IPS-18a (cell line): ENCODE results near the gene RANBP17.
"Not testable (repeated sequence)": the region's sequence is repeated elsewhere in the genome, so short reads cannot be mapped to it uniquely, and the experiment has no call there.

Source experiments
- H3K27ac ChIP-seq: one replicate; pipeline ENCODE4 v1.5.1; 2013; ENCODE audit warnings: low read length
- H3K27me3 ChIP-seq: one replicate; pipeline ENCODE4 v1.6.1; 2013; ENCODE audit warnings: mild to moderate bottlenecking, low read length; ENCODE audit not compliant: control insufficient read depth, insufficient read depth
- H3K36me3 ChIP-seq: one replicate; pipeline ENCODE4 v1.6.1; 2013; ENCODE audit warnings: low read depth, low read length; ENCODE audit not compliant: control insufficient read depth
- H3K4me1 ChIP-seq: one replicate; pipeline ENCODE4 v1.6.1; 2013; ENCODE audit warnings: low read depth, low read length; ENCODE audit not compliant: control insufficient read depth
- H3K4me3 ChIP-seq: one replicate; pipeline ENCODE4 v1.5.1; 2013; ENCODE audit warnings: low read length
- H3K9ac ChIP-seq: one replicate; pipeline ENCODE4 v1.6.1; 2013; ENCODE audit warnings: mild to moderate bottlenecking, low read length, moderate library complexity
- H3K9me3 ChIP-seq: one replicate; pipeline ENCODE4 v1.6.1; 2013; ENCODE audit warnings: low read depth, low read length; ENCODE audit not compliant: control insufficient read depth

RANBP17 gene

GRCh38 chr5:171158581-171158980 is 296.8 kb downstream of the RANBP17 start:
- Histone ChIP-seq H3K36me3 (no peaks in the 10 kb centered on the region), H3K4me3 (no peak overlapping the region), H3K27ac (no peak overlapping the region), H3K27me3 (no peaks in the 10 kb centered on the region), H3K9ac (no peak overlapping the region), H3K9me3 (no peaks in the 10 kb centered on the region), H3K4me1 (peaks cover 13% of the 10 kb centered on the region)

- Histone ChIP-seq H3K27me3 (no peaks in the 10 kb centered on the region), H3K9ac (no peak overlapping the region), H3K36me3 (no peaks in the 10 kb centered on the region), H3K27ac (no peak overlapping the region), H3K4me1 (peaks cover 13% of the 10 kb centered on the region), H3K9me3 (no peaks in the 10 kb centered on the region), H3K4me3 (no peak overlapping the region)
Observed at GRCh38 chr5:171162165-171162564, 300.3 kb downstream of the RANBP17 start.

GRCh38 chr5:171162596-171162995 is 300.8 kb downstream of the RANBP17 start:
- peaks cover 13% of the 10 kb centered on the region for H3K4me1 ChIP-seq
- H3K9ac ChIP-seq = no peak overlapping the region
- H3K27ac ChIP-seq = peak overlapping the region; percentile 50
- no peak overlapping the region for H3K4me3 ChIP-seq
- no peaks in the 10 kb centered on the region for H3K36me3 ChIP-seq
- H3K27me3 ChIP-seq = no peaks in the 10 kb centered on the region
- no peaks in the 10 kb centered on the region for H3K9me3 ChIP-seq

GRCh38 chr5:171166766-171167165 is 304.9 kb downstream of the RANBP17 start:
- Histone ChIP-seq H3K27ac (no peak overlapping the region), H3K36me3 (no peaks in the 10 kb centered on the region), H3K9me3 (no peaks in the 10 kb centered on the region), H3K4me1 (peaks cover 13% of the 10 kb centered on the region), H3K27me3 (no peaks in the 10 kb centered on the region), H3K4me3 (no peak overlapping the region), H3K9ac (no peak overlapping the region)

- H3K27me3 ChIP-seq = no peaks in the 10 kb centered on the region
- no peaks in the 10 kb centered on the region for H3K36me3 ChIP-seq
- H3K9ac ChIP-seq = no peak overlapping the region
- no peak overlapping the region for H3K27ac ChIP-seq
- H3K4me1 ChIP-seq = peaks cover under 1% of the 10 kb centered on the region
- H3K9me3 ChIP-seq = no peaks in the 10 kb centered on the region
- no peak overlapping the region for H3K4me3 ChIP-seq
Observed at GRCh38 chr5:171168171-171168570, 306.4 kb downstream of the RANBP17 start.

GRCh38 chr5:171174960-171175359 is 313.1 kb downstream of the RANBP17 start:
- H3K36me3 ChIP-seq, H3K27ac ChIP-seq, H3K9me3 ChIP-seq, H3K4me3 ChIP-seq, H3K27me3 ChIP-seq, H3K9ac ChIP-seq, H3K4me1 ChIP-seq: not testable (repeated sequence)

GRCh38 chr5:171175746-171176145 is 313.9 kb downstream of the RANBP17 start:
- no peak overlapping the region for H3K4me3 ChIP-seq
- H3K36me3 ChIP-seq = no peaks in the 10 kb centered on the region
- H3K9ac ChIP-seq = no peak overlapping the region
- H3K4me1 ChIP-seq = no peaks in the 10 kb centered on the region
- H3K27me3 ChIP-seq = no peaks in the 10 kb centered on the region
- no peak overlapping the region for H3K27ac ChIP-seq
- H3K9me3 ChIP-seq = no peaks in the 10 kb centered on the region

- H3K27ac ChIP-seq, H3K9me3 ChIP-seq, H3K9ac ChIP-seq, H3K4me1 ChIP-seq, H3K36me3 ChIP-seq, H3K4me3 ChIP-seq, H3K27me3 ChIP-seq: not testable (repeated sequence)
Observed at GRCh38 chr5:171178190-171178589, 316.4 kb downstream of the RANBP17 start.

GRCh38 chr5:171188016-171188415 is 326.2 kb downstream of the RANBP17 start:
- Histone ChIP-seq H3K36me3 (no peaks in the 10 kb centered on the region), H3K4me3 (no peak overlapping the region), H3K27ac (no peak overlapping the region), H3K9ac (no peak overlapping the region), H3K4me1 (no peaks in the 10 kb centered on the region), H3K9me3 (no peaks in the 10 kb centered on the region), H3K27me3 (no peaks in the 10 kb centered on the region)

GRCh38 chr5:171189442-171189841 is 327.6 kb downstream of the RANBP17 start:
- Histone ChIP-seq H3K9me3 (no peaks in the 10 kb centered on the region), H3K4me1 (no peaks in the 10 kb centered on the region), H3K27me3 (no peaks in the 10 kb centered on the region), H3K4me3 (no peak overlapping the region), H3K9ac (no peak overlapping the region), H3K27ac (no peak overlapping the region), H3K36me3 (no peaks in the 10 kb centered on the region)

- H3K27me3 ChIP-seq = no peaks in the 10 kb centered on the region
- H3K36me3 ChIP-seq = no peaks in the 10 kb centered on the region
- no peak overlapping the region for H3K9ac ChIP-seq
- no peaks in the 10 kb centered on the region for H3K4me1 ChIP-seq
- no peak overlapping the region for H3K27ac ChIP-seq
- H3K9me3 ChIP-seq = no peaks in the 10 kb centered on the region
- H3K4me3 ChIP-seq = no peak overlapping the region
Observed at GRCh38 chr5:171192111-171192510, 330.3 kb downstream of the RANBP17 start.

GRCh38 chr5:171201310-171201709 is 339.5 kb downstream of the RANBP17 start:
- Histone ChIP-seq H3K27me3 (no peaks in the 10 kb centered on the region), H3K36me3 (no peaks in the 10 kb centered on the region), H3K4me1 (peaks cover 10% of the 10 kb centered on the region), H3K9ac (no peak overlapping the region), H3K27ac (no peak overlapping the region), H3K4me3 (no peak overlapping the region), H3K9me3 (no peaks in the 10 kb centered on the region)
